HG02571 (cell line): ENCODE data around the gene COL18A1.

Experiments used
- ATAC-seq: cut with Tn5 transposase; IDR thresholded peaks from one replicate; pipeline ENCODE4 v1.9.1; 2021; ENCODE audit warnings: mild to moderate bottlenecking, moderate library complexity; ENCODE audit not compliant: unreplicated experiment

The COL18A1 gene

DNA sequence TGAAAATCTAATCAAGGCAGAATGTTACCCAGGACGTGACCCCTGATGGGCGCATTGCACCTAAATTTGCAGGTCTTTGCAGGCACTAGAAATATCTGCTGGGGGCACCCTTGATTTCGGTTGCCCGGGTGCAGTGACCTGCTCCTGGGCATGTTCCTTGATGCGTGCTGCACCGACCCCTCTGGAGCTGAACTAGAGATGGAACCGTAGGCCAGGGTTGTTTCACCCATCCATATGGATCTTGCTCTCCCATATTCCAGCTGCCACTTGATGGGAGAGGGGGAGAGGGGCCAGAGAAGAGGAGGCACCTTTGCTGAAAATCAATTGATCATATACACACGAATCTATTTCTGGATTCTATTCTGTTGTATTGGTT, 8.4 kb upstream of the COL18A1 start:
- no peak for ATAC-seq

DNA sequence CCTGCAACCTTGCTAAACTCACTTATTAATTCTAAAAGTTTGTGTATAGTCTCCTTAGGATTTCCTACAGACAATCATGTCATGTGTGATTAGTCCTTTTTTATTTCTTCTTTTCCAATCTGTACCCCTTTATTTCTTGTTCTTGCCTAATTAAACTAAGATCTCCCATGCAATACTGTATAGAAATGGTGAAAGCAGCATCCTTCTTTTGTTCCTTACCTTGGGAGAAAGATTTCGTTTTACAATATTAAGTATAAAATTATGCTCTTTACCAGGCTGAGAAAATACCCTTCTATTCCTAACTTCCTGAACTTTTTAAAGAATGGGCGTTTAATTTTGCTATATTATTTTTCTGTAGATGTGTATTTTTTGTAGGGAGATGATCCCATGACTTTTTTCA, 7.6 kb upstream of the COL18A1 start:
- no peak for ATAC-seq

GRCh38 chr21:45401054-45401518, 3.9 kb upstream of the COL18A1 start:
- ATAC-seq: no peak

GRCh38 chr21:45401916-45402900, 2.8 kb upstream of the COL18A1 start:
- no peak for ATAC-seq

DNA sequence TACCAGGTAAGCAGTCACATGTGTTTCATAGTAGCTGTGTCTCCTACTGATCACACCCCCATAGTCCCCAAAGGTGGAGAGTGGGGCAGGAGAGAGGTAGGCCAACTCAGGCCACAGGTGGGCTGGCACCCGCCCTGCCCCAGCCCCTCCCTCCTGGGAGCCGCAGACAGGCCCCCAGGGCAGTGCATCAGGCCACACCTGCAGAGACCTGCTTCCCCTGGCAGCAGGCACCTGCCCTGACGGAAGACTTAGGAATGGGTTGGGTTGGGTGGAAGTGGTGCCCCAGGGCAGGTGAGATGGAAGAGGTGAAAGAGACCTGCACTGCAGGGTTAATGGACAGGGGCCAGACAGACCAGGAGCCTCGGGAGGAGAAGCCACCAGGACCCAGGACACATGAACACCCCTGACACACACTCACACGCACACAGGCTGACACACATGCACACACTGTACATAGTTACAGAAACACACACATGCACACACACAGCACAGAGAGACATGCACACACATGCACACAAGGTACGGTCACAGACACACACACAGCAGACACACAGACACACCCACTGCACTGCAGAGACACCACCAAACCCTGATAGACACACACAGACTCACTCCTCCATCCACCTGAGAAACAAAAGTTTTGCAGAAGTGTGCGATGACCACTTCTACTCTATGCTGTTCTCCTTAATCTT, 1.7 kb upstream of the COL18A1 start:
- ATAC-seq: no peak

- no peak for ATAC-seq
Measured at GRCh38 chr21:45403825-45404729, 888 bp upstream of the COL18A1 start.

- ATAC-seq: no peak
Measured at GRCh38 chr21:45405271-45405818, 380 bp downstream of the COL18A1 start.

- no peak for ATAC-seq
Measured at GRCh38 chr21:45405819-45406762, 1.1 kb downstream of the COL18A1 start.

GRCh38 chr21:45406801-45407628, 2.0 kb downstream of the COL18A1 start:
- ATAC-seq: no peak

GRCh38 chr21:45407629-45408247, 2.8 kb downstream of the COL18A1 start:
- ATAC-seq: no peak

- ATAC-seq: no peak
Measured at GRCh38 chr21:45408271-45408791, 3.4 kb downstream of the COL18A1 start.

GRCh38 chr21:45408801-45409261, 3.9 kb downstream of the COL18A1 start:
- no peak for ATAC-seq

DNA sequence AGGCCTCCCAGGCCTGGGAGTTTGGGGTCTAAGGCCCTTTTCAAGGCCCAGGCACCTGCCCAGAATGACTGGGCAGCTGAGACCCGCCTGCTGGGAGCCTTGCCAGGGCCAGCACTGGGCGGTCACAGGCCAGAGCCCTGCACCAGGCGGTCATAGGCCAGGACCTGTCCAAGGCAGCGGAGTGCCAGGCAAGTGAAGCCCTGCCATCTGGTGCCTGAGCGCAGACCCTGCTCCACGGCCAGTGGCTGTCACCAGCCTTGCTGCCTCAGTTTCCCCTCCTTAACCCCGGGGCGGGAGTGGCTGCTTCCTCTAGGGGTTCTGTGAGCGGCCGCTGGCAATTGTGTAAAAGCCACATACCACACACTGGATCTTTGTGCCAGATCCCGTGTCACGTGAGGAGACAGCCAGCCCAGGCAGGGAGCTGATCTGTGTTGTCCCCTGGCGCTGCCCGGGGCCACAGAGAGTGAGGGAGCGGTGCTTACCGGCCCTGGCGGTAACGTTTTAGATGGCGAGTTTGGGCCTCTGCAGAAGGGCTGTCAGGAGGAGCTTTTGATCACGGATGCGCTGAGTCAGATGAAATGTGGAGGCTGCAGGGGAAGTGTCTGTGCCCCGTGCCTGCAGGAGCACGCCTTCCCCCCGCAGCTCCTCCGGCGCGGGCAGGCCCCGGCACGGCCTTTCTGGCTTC, 4.6 kb downstream of the COL18A1 start:
- ATAC-seq: no peak

- no peak for ATAC-seq
Measured at GRCh38 chr21:45410151-45410864, 5.3 kb downstream of the COL18A1 start.

DNA sequence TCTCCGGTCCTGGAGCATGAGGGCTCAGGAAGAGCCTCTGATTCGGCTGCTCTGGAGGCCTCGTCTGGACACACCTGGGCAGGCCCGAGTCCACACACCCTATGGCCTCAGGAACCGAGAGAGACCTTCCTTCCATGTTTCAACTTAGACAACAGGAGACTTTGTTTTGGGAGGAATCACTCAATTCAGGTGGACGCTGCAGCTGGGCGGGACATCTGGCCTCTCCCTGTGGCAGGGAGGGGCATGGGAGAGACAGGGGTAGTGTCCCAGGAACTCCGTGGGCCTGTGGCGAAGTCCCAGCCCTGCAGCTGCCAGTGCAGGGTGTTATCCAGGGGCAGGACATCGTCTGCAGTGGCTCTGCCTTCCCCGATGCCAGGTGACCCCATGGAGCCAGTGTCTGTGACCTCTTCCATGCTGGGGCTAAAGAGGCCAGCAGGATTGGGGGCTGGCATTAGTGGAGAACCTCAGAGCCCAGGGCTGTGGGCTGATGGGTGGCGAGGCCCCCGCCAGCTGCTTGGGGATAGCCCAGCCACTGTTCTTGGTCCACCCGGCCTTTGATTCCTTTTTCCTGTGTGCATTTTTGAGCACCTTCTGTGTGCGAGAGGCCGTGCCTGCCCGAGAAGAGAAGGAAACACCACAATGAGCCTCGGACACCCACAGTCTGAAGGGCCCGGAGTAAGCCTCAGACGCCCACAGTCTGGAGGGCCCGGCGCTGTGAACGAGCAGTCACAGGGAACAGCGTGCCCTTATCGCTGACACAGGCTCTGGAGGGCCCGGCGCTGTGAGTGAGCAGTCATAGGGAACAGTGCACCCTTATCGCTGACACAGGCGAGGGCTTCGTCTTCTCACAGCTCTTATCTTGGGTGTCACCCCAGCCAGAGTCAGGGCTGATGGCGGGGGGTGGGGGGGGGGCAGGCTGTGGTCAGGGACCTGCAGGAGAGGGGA, 6.2 kb downstream of the COL18A1 start:
- no peak for ATAC-seq

DNA sequence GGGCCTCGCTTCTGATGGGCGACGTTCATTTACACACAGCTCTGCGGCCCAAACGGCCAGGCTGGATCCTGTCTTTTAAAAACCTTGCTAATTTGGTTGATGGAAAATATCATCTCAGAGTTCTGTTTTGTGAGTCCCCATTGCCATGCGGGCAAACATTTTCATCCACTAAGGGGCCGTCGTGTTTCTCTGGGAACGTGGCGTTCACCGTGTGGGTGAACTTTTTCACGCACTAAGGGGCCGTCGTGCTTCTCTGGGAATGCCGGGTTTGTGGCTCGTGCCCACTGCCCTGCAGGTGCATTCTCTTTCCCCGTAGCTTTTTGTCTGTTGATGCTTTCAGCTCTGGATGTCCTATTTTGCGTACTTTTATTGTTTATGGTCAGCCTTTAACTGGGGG, 6.8 kb downstream of the COL18A1 start:
- no peak for ATAC-seq
